ENCODE results near the gene PCDHGA1. TPM values are rescaled to one million over a fixed set of nuclear protein-coding genes. Genes with fewer than 3 reads are reported as not detected.

The PCDHGA1 gene
- total and polyA plus RNA-seq, 2 experiments from 2014 or later = 1.2 to 1.7 TPM

GRCh38 chr5:141487131-141487530 lies 156.8 kb downstream of the PCDHGA1 start:
- TF ChIP-seq CTCF (IDR thresholded peaks at IDR 0.05; ENCODE audit: low read depth, low read length) = no peak
- H3K27me3 ChIP-seq = peaks cover 25% of the 10 kb centered on the region
- no peaks in the 10 kb centered on the region for H3K36me3 ChIP-seq
- no peaks in the 10 kb centered on the region for H3K9me3 ChIP-seq (ENCODE audit: low read depth)
- no peaks in the 10 kb centered on the region for H3K4me1 ChIP-seq (ENCODE audit: low read depth)
- no peak overlapping the region for H3K4me3 ChIP-seq
- no peak overlapping the region for H3K27ac ChIP-seq
- DNase-seq (ENCODE audit: low read depth in 1 of 2, low spot score in 1 of 2) = no peak

GRCh38 chr5:141488591-141489561 lies 158.6 kb downstream of the PCDHGA1 start, which contains the start of gene PCDHGC5:
Gene PCDHGC5, plus strand, starts transcription at chr5:141489081. Its CDS starts 160 bp downstream, at chr5:141489241.
- peak in 1 of 2 donors; percentile 61 for DNase-seq (ENCODE audit: low read depth in 1 of 2, low spot score in 1 of 2)
- peaks cover 38% of the 10 kb centered on the region for H3K27me3 ChIP-seq
- no peaks in the 10 kb centered on the region for H3K36me3 ChIP-seq

GRCh38 chr5:141489841-141490240 lies 159.5 kb downstream of the PCDHGA1 start:
- peaks cover 38% of the 10 kb centered on the region for H3K27me3 ChIP-seq
- no peaks in the 10 kb centered on the region for H3K9me3 ChIP-seq (ENCODE audit: low read depth)
- H3K36me3 ChIP-seq = no peaks in the 10 kb centered on the region
- H3K27ac ChIP-seq = no peak overlapping the region
- no peak for TF ChIP-seq CTCF (IDR thresholded peaks at IDR 0.05; ENCODE audit: low read depth, low read length)
- DNase-seq (ENCODE audit: low read depth in 1 of 2, low spot score in 1 of 2) = no peak
- peaks cover 3% of the 10 kb centered on the region for H3K4me1 ChIP-seq (ENCODE audit: low read depth)
- no peak overlapping the region for H3K4me3 ChIP-seq

More at GRCh38 chr5:141488591-141489561, 158.6 kb downstream of the PCDHGA1 start, which contains the start of gene PCDHGC5:
- H3K4me1 ChIP-seq (ENCODE audit: low read depth) = no peaks in the 10 kb centered on the region
- no peaks in the 10 kb centered on the region for H3K9me3 ChIP-seq (ENCODE audit: low read depth)
- H3K27ac ChIP-seq = no peak within 1 kb of the TSS
- no peak for TF ChIP-seq CTCF (IDR thresholded peaks at IDR 0.05; ENCODE audit: low read depth, low read length)
- no peak within 1 kb of the TSS for H3K4me3 ChIP-seq

GRCh38 chr5:141490271-141490670 lies 160.0 kb downstream of the PCDHGA1 start:
- no peak for TF ChIP-seq CTCF (IDR thresholded peaks at IDR 0.05; ENCODE audit: low read depth, low read length)
- Histone ChIP-seq H3K4me1 (ENCODE audit: low read depth) (peaks cover 7% of the 10 kb centered on the region), H3K27ac (no peak overlapping the region), H3K36me3 (no peaks in the 10 kb centered on the region), H3K27me3 (peaks cover 38% of the 10 kb centered on the region), H3K4me3 (no peak overlapping the region), H3K9me3 (ENCODE audit: low read depth) (no peaks in the 10 kb centered on the region)
- no peak for DNase-seq (ENCODE audit: low read depth in 1 of 2, low spot score in 1 of 2)

- Histone ChIP-seq H3K4me3 (no peak overlapping the region), H3K27ac (no peak overlapping the region), H3K36me3 (no peaks in the 10 kb centered on the region), H3K27me3 (peaks cover 38% of the 10 kb centered on the region), H3K4me1 (ENCODE audit: low read depth) (peaks cover 7% of the 10 kb centered on the region), H3K9me3 (ENCODE audit: low read depth) (no peaks in the 10 kb centered on the region)
- TF ChIP-seq CTCF (IDR thresholded peaks at IDR 0.05; ENCODE audit: low read depth, low read length) = no peak
- no peak for DNase-seq (ENCODE audit: low read depth in 1 of 2, low spot score in 1 of 2)
Measured at GRCh38 chr5:141490771-141491170, 160.5 kb downstream of the PCDHGA1 start.

Measured in cardiac muscle cell (in vitro differentiated cells and primary cell).